Smooth muscle cell of the pulmonary artery (primary cell): ENCODE results near the gene SUMO1. TPM values are rescaled to one million over a fixed set of nuclear protein-coding genes. Genes with fewer than 3 reads are reported as not detected.

Source experiments
- total RNA-seq: library from RNA; depleted of rRNA; stranded (reverse); fragments of >200 nt; gene quantifications from 2 replicates; pipeline ENCODE4 v1.2.3, GENCODE V29; 2014

SUMO1 gene
- 52.6 and 89.5 TPM in 2 replicates for total RNA-seq

GRCh38 chr2:202238234-202239197, at the start of gene SUMO1:
Gene SUMO1, minus strand, starts transcription at chr2:202238597. Its CDS starts 146 bp downstream, at chr2:202238451.

GRCh38 chr2:202265467-202266277, 27.3 kb upstream of the SUMO1 start, which contains the start of gene NOP58:
Gene NOP58, plus strand, starts transcription at chr2:202265763. Its CDS starts 179 bp downstream, at chr2:202265942.

Other genes with a start within 250 kb of the SUMO1 start
- 24.4 and 24.8 TPM in 2 replicates for gene FZD7, start 204.7 kb downstream of the SUMO1 start, total RNA-seq
- gene KIAA2012, start 165.3 kb downstream of the SUMO1 start, total RNA-seq = not detected in 2 replicates
- gene NOP58, start 27.2 kb upstream of the SUMO1 start, total RNA-seq = 29.9 and 36.0 TPM in 2 replicates
- 35.3 and 47.5 TPM in 2 replicates for gene BMPR2, start 137.7 kb upstream of the SUMO1 start, total RNA-seq